HepG2 (cell line): Measurements from ENCODE around the gene TMEM87B. TPM values are rescaled to one million over a fixed set of nuclear protein-coding genes. Genes with fewer than 3 reads are reported as not detected.

Experiments
- ARHGAP35 ChIP-seq: sonication (generic); formaldehyde crosslinking; IDR thresholded peaks from 2 replicates; pipeline ENCODE4 v1.9.0; 2022; ENCODE audit warnings: mild to moderate bottlenecking, inconsistent platforms, moderate library complexity, missing genetic modification reagents, borderline replicate concordance
- CBX1 ChIP-seq: IDR thresholded peaks from one replicate; pipeline ENCODE4 v1.6.1; 2016; ENCODE audit warnings: antibody characterized with exemption, low read depth
- EEA1 ChIP-seq: sonication (generic); formaldehyde crosslinking; IDR thresholded peaks from 2 replicates; pipeline ENCODE4 v1.5.1; 2020; ENCODE audit warnings: mild to moderate bottlenecking, missing genetic modification reagents, borderline replicate concordance
- FOXM1 ChIP-seq: sonication (generic); formaldehyde crosslinking; IDR thresholded peaks from 2 replicates; pipeline ENCODE4 v1.5.0; 2020; ENCODE audit warnings: missing genetic modification reagents
- FOXO1 ChIP-seq: sonication (generic); formaldehyde crosslinking; IDR thresholded peaks from 2 replicates; pipeline ENCODE4 v1.4.0; 2020; ENCODE audit warnings: missing genetic modification reagents
- FOXP1 ChIP-seq, 2 experiments: fragments of 450-650 bp in 1 of 2; IDR thresholded peaks; 2 replicates each; pipeline ENCODE4 v1.6.1; 2017 to 2018; ENCODE audit warnings: antibody characterized with exemption in 1 of 2
- HES4 ChIP-seq: sonication (generic); formaldehyde crosslinking; IDR thresholded peaks from 2 replicates; pipeline ENCODE4 v1.9.0; 2021; ENCODE audit warnings: mild to moderate bottlenecking, missing genetic modification reagents, borderline replicate concordance
- JUNB ChIP-seq: sonication (generic); formaldehyde crosslinking; IDR thresholded peaks from 2 replicates; pipeline ENCODE4 v1.8.0; 2022; ENCODE audit warnings: missing genetic modification reagents, mild to moderate bottlenecking, borderline replicate concordance
- MZF1 ChIP-seq: sonication (generic); formaldehyde crosslinking; IDR thresholded peaks from 2 replicates; pipeline ENCODE4 v1.8.1; 2023; ENCODE audit warnings: mild to moderate bottlenecking, missing genetic modification reagents, borderline replicate concordance
- NR2C2 ChIP-seq: sonication (generic); formaldehyde crosslinking; IDR thresholded peaks from 2 replicates; pipeline ENCODE4 v1.4.0; 2020; ENCODE audit warnings: missing genetic modification reagents, mild to moderate bottlenecking, moderate library complexity, borderline replicate concordance
- RAD51 ChIP-seq: fragments of 450-650 bp; IDR thresholded peaks from 2 replicates; pipeline ENCODE4 v1.6.1; 2016; ENCODE audit warnings: borderline replicate concordance
- SMARCC2 ChIP-seq: fragments of 450-650 bp; IDR thresholded peaks from 2 replicates; pipeline ENCODE4 v1.6.1; 2017; ENCODE audit warnings: antibody characterized with exemption, mild to moderate bottlenecking
- SP5 ChIP-seq: IDR thresholded peaks from 2 replicates; pipeline ENCODE4 v1.6.1; 2016; ENCODE audit warnings: low read depth, borderline replicate concordance
- ZEB1 ChIP-seq: IDR thresholded peaks from 2 replicates; pipeline ENCODE4 v1.6.1; 2012; ENCODE audit warnings: mild to moderate bottlenecking, low read depth, inconsistent platforms; ENCODE audit not compliant: insufficient replicate concordance
- ZKSCAN8 ChIP-seq: IDR thresholded peaks from 2 replicates; pipeline ENCODE4 v1.6.1; 2016; ENCODE audit warnings: borderline replicate concordance, missing genetic modification reagents, missing compliant biosample characterization
- polyA plus RNA-seq, 8 experiments: library from polyadenylated mRNA; depleted of rRNA in 3 of 8; stranded (reverse) in 7 of 8; unstranded in 1 of 8; fragments of >200 nt; fragmentation: Illumina TruSeq in 4 of 8; extraction: Trizol in 4 of 8; gene quantifications; 2 replicates each; pipeline versions ENCODE4 v1.2.1 to v1.2.3, GENCODE V29; 2011 to 2016; ENCODE audit warnings: low read depth in 4 of 8, missing spikeins in 1 of 8, mixed read lengths in 1 of 8; ENCODE audit not compliant: insufficient read depth in 1 of 8
- total RNA-seq, 5 experiments: library from RNA; depleted of rRNA; stranded (reverse); fragments of >200 nt; fragmentation: Illumina TruSeq; extraction: Trizol; gene quantifications; 2 replicates each; pipeline ENCODE4 v1.2.3, GENCODE V29; 2016; ENCODE audit warnings: low read depth in 1 of 5
- TF ChIP-seq, protein P1 (sequence below): IDR thresholded peaks from 2 replicates; pipeline ENCODE4 v1.6.1; 2016
- TF ChIP-seq, protein P2 (sequence below): sonication (generic); formaldehyde crosslinking; IDR thresholded peaks from 2 replicates; pipeline ENCODE4 v1.4.0; 2020; ENCODE audit warnings: mild to moderate bottlenecking, missing genetic modification reagents
- TF ChIP-seq, protein P3 (sequence below): sonication (generic); formaldehyde crosslinking; IDR thresholded peaks from 2 replicates; pipeline ENCODE4 v1.4.0; 2020; ENCODE audit warnings: missing genetic modification reagents, borderline replicate concordance
- TF ChIP-seq, protein P4 (sequence below): sonication (generic); formaldehyde crosslinking; IDR thresholded peaks from 2 replicates; pipeline ENCODE4 v1.5.0; 2020; ENCODE audit warnings: mild to moderate bottlenecking, missing genetic modification reagents, borderline replicate concordance
- TF ChIP-seq, protein P5 (sequence below): sonication (generic); formaldehyde crosslinking; IDR thresholded peaks from 2 replicates; pipeline ENCODE4 v1.9.0; 2021; ENCODE audit warnings: missing genetic modification reagents, mild to moderate bottlenecking, borderline replicate concordance

The TMEM87B gene
- total and polyA plus RNA-seq, 2 of the 13 experiments (the other 11 are each of a cell fraction or from before 2014, with no cell fraction given), result 15.1 to 16.2 TPM

DNA sequence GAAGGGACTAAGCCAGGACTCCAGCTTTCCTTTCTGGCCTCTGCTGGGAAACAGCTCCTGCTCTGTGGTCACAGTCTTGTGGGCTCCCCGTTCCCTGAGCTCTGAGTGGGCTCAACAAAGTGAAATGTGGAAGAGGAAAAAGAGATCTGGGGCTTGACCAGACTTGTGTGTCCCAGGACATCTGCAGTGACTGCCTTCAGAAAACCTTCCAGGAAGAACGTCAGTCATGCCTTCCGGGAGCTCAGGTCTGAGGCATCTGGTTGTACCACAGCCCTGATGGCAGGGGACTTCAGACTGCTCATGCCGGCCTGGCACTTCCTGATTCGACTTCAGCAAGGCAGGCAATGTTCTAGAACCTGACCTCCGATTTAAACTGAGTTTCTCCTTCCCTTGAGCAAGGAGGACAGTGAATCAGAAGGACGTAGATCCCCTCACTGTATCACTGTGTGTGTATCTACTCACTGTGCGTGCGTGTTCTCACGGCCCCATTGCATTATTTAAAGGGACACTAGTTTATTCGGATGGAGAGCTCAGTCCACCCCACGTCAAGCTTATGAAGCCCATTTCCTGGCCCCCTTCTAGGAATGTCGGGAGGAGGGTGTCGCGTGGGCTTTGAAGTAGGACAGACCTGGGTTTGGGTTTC lies 82.6 kb downstream of the TMEM87B start (continued):
- TF ChIP-seq, protein P1, sequence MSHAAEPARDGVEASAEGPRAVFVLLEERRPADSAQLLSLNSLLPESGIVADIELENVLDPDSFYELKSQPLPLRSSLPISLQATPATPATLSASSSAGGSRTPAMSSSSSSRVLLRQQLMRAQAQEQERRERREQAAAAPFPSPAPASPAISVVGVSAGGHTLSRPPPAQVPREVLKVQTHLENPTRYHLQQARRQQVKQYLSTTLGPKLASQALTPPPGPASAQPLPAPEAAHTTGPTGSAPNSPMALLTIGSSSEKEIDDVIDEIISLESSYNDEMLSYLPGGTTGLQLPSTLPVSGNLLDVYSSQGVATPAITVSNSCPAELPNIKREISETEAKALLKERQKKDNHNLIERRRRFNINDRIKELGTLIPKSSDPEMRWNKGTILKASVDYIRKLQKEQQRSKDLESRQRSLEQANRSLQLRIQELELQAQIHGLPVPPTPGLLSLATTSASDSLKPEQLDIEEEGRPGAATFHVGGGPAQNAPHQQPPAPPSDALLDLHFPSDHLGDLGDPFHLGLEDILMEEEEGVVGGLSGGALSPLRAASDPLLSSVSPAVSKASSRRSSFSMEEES (CRISPR knock-in tag), result no peak; the same call in 1 of the 2 replicates
- TF ChIP-seq HES4, result no peak; the same call in 1 of the 2 replicates
- no peak for TF ChIP-seq FOXO1 (CRISPR knock-in tag)
- no peak for TF ChIP-seq FOXM1 (CRISPR knock-in tag)
- no peak for TF ChIP-seq RAD51
- TF ChIP-seq, protein P2, sequence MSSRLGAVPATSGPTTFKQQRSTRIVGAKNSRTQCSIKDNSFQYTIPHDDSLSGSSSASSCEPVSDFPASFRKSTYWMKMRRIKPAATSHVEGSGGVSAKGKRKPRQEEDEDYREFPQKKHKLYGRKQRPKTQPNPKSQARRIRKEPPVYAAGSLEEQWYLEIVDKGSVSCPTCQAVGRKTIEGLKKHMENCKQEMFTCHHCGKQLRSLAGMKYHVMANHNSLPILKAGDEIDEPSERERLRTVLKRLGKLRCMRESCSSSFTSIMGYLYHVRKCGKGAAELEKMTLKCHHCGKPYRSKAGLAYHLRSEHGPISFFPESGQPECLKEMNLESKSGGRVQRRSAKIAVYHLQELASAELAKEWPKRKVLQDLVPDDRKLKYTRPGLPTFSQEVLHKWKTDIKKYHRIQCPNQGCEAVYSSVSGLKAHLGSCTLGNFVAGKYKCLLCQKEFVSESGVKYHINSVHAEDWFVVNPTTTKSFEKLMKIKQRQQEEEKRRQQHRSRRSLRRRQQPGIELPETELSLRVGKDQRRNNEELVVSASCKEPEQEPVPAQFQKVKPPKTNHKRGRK (CRISPR knock-in tag), result no peak; the same call in 1 of the 2 replicates
- TF ChIP-seq FOXP1 (IDR thresholded peaks at IDR 0.05), result no peak
- TF ChIP-seq FOXP1 (CRISPR knock-in tag; IDR thresholded peaks at IDR 0.05), result no peak
- TF ChIP-seq SP5 (CRISPR knock-in tag), result no peak
- TF ChIP-seq, protein P3, sequence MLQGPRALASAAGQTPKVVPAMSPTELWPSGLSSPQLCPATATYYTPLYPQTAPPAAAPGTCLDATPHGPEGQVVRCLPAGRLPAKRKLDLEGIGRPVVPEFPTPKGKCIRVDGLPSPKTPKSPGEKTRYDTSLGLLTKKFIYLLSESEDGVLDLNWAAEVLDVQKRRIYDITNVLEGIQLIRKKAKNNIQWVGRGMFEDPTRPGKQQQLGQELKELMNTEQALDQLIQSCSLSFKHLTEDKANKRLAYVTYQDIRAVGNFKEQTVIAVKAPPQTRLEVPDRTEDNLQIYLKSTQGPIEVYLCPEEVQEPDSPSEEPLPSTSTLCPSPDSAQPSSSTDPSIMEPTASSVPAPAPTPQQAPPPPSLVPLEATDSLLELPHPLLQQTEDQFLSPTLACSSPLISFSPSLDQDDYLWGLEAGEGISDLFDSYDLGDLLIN, result no peak
- no peak for TF ChIP-seq ZKSCAN8
- TF ChIP-seq, protein P4, sequence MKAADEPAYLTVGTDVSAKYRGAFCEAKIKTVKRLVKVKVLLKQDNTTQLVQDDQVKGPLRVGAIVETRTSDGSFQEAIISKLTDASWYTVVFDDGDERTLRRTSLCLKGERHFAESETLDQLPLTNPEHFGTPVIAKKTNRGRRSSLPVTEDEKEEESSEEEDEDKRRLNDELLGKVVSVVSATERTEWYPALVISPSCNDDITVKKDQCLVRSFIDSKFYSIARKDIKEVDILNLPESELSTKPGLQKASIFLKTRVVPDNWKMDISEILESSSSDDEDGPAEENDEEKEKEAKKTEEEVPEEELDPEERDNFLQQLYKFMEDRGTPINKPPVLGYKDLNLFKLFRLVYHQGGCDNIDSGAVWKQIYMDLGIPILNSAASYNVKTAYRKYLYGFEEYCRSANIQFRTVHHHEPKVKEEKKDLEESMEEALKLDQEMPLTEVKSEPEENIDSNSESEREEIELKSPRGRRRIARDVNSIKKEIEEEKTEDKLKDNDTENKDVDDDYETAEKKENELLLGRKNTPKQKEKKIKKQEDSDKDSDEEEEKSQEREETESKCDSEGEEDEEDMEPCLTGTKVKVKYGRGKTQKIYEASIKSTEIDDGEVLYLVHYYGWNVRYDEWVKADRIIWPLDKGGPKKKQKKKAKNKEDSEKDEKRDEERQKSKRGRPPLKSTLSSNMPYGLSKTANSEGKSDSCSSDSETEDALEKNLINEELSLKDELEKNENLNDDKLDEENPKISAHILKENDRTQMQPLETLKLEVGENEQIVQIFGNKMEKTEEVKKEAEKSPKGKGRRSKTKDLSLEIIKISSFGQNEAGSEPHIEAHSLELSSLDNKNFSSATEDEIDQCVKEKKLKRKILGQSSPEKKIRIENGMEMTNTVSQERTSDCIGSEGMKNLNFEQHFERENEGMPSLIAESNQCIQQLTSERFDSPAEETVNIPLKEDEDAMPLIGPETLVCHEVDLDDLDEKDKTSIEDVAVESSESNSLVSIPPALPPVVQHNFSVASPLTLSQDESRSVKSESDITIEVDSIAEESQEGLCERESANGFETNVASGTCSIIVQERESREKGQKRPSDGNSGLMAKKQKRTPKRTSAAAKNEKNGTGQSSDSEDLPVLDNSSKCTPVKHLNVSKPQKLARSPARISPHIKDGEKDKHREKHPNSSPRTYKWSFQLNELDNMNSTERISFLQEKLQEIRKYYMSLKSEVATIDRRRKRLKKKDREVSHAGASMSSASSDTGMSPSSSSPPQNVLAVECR (CRISPR knock-in tag), result peak; percentile 21
- no peak for TF ChIP-seq NR2C2 (CRISPR knock-in tag)
- peak; percentile 54; the same call in 1 of the 2 replicates for TF ChIP-seq EEA1 (CRISPR knock-in tag)
- TF ChIP-seq, protein P5, sequence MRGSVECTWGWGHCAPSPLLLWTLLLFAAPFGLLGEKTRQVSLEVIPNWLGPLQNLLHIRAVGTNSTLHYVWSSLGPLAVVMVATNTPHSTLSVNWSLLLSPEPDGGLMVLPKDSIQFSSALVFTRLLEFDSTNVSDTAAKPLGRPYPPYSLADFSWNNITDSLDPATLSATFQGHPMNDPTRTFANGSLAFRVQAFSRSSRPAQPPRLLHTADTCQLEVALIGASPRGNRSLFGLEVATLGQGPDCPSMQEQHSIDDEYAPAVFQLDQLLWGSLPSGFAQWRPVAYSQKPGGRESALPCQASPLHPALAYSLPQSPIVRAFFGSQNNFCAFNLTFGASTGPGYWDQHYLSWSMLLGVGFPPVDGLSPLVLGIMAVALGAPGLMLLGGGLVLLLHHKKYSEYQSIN (CRISPR knock-in tag), result no peak
- no peak for TF ChIP-seq SMARCC2
- no peak for TF ChIP-seq ARHGAP35 (CRISPR knock-in tag)
- no peak for TF ChIP-seq JUNB (CRISPR knock-in tag)
- no peak for TF ChIP-seq CBX1
- TF ChIP-seq ZEB1, result no peak
- TF ChIP-seq MZF1 (CRISPR knock-in tag), result no peak
